Stimulated activated naive CD8-positive, alpha-beta T cell treated with anti-CD3 and anti-CD28 coated beads, Interleukin-15, amount 100 ng/mL, for 72 hours (primary cell): Measurements from ENCODE around the gene TYROBP.

Experiments
- ATAC-seq: fragments of 150-1000 bp; cut with Tn5 transposase; 2 replicates; pipeline ENCODE4 v1.10.0; 2021; ENCODE audit warnings: mild to moderate bottlenecking, moderate library complexity
- DNase-seq, 2 donors: peaks; one replicate each; pipeline ENCODE4 v3.0.0; 2021 to 2022
- H3K27ac Mint-ChIP-seq, 2 donors: one replicate each; pipeline ENCODE4 v1.8.0; 2022; ENCODE audit warnings: mild to moderate bottlenecking in 2 of 2, mixed read lengths in 2 of 2, moderate library complexity in 2 of 2
- H3K27me3 Mint-ChIP-seq: one replicate; pipeline ENCODE4 v1.8.0; 2022; ENCODE audit warnings: mixed read lengths
- H3K4me1 Mint-ChIP-seq: one replicate; pipeline ENCODE4 v1.8.0; 2022; ENCODE audit warnings: mild to moderate bottlenecking, mixed read lengths
- H3K4me3 Mint-ChIP-seq, 2 donors: one replicate each; pipeline ENCODE4 v1.8.0; 2022; ENCODE audit warnings: mild to moderate bottlenecking in 2 of 2, mixed read lengths in 2 of 2, moderate library complexity in 1 of 2
- H3K9me3 Mint-ChIP-seq, 2 donors: one replicate each; pipeline ENCODE4 v1.8.0; 2022; ENCODE audit warnings: mixed read lengths in 2 of 2

The TYROBP gene

DNA sequence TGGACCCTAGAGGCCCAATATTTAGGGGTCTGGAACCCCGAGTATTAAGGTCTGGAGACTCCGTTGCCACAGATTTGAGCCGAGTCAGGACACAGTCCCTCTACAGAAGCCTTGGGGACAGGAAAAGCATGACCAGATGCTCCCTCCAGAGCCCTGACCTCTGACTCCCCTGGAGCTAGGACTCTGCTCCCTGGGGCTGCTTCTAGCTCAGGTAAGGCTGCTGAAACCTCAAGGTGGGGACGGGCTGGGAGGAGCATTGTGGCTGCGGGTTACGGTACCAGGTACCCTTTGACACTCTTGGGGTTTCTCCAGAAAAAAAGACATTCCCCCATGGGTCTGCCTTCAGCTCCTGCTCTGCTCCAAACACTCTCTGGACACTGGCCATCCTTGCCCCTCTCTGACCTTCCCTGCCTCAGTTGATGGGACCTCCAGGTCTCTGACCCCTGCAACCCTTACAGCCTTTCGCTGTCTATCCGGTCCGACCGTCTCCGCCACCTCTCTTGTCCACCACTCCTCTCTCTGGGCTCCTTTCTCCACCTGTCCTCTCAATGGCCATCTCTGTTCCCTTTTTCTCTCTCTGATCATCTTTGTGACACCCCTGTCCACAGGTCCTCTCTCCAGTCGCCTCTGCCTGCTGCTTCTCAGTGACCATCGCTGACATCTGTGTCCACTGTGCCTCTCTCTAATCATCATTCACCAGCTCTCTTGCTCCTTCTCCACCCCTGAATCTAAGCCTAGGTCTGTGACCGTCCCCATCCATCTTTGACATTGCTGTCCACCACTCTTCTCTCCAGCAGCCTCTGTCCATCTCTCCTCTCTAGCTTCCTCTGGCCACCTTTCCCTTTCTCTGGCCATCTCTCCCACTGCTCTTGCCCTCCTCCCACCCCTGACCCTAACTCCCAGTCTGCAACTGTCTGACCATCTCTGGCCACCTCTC is 29.5 kb upstream of the TYROBP start:
- no peaks in the 10 kb centered on the region for H3K27me3 Mint-ChIP-seq
- peaks cover 29% of the 10 kb centered on the region for H3K4me1 Mint-ChIP-seq
- H3K27ac Mint-ChIP-seq: peak overlapping the region in 1 of 2 donors; percentile 40
- H3K4me3 Mint-ChIP-seq: peak overlapping the region; percentile 69 to 78
- H3K9me3 Mint-ChIP-seq: no peaks in the 10 kb centered on the region
- no peak for DNase-seq
- no peak for ATAC-seq

DNA sequence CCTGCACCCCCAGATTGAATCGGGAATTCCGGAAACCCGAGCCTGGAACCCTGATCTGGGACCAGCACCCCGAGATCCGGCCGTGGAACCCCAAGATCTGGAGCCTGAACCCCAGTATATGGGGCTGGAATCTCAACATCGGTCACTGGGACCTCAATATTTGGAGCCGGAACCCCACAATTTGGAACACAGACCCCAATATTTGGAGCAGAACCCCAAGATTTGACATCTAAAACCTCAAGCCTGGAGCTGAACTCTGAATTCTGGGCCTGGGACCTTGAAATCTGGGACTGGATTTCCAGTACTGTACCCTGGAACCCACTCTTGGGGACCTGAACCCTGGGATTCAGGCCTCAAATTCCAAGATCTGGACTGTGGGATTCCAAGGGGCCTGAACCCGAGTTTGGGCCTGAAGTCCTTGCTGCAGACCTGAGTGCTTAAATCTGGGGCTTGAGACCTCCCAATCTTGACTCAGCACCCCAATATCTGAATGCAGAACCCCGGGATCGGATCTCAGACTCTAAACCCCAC is 28.7 kb upstream of the TYROBP start:
- H3K4me3 Mint-ChIP-seq: peak overlapping the region; percentile 69 to 78
- no peaks in the 10 kb centered on the region for H3K9me3 Mint-ChIP-seq
- H3K27me3 Mint-ChIP-seq: no peaks in the 10 kb centered on the region
- H3K27ac Mint-ChIP-seq: no peak overlapping the region
- DNase-seq: no peak
- peaks cover 33% of the 10 kb centered on the region for H3K4me1 Mint-ChIP-seq
- ATAC-seq: no peak

DNA sequence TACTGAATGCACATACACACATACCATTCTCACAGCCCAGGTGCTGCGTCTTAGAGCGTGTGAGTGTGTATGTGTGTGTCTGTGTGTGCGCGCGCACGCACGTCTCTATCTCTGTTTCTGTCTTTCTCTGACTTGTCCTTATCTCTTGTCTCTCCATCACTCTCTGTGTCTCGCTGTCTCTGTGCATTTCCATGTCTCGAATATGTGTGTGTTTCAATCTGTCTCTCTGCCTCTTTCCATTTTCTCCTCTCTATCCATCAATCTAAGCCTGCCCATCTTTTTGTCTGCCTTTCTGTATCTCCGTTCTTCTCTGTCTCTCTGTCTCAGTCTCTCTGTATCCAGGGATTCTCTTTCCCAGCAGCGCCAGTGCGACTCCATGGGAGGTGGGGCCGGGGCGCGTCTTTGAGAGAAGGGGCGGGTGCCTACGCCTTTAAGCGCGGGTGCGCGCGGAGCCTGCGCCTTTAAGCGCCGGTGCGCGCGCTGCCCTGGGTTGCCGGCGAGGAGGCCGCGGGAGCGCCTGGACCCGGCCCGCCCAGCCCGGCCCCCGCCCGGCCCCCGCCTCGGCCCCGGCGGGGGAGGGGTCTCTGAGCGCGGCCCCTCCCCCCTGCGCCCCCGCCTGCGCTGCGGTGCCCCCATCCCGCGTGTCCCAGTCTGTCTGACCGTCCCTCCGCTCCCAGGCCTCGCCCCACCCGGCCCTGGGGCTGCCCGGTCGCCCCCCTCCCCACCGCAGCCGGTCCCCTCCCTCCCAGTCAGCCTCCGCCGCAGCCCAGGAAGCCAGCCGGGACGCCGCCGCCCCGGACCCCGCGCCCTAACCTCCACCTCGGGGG is 28.0 kb upstream of the TYROBP start, which contains the start of gene LRFN3:
LRFN3 (plus strand) TSS at position 464 of the 827 bp plus-strand sequence. CDS start 3,052 bp downstream, outside the sequence.
- Mint-ChIP-seq H3K27me3 (no peaks in the 10 kb centered on the region), H3K4me1 (peaks cover 37% of the 10 kb centered on the region), H3K9me3 (no peaks in the 10 kb centered on the region), H3K27ac (peak within 1 kb of the TSS; percentile 51 to 88), H3K4me3 (peak within 1 kb of the TSS; percentile 91 to 93)
- ATAC-seq: peak; percentile 34
- DNase-seq: peak; percentile 41 to 54

DNA sequence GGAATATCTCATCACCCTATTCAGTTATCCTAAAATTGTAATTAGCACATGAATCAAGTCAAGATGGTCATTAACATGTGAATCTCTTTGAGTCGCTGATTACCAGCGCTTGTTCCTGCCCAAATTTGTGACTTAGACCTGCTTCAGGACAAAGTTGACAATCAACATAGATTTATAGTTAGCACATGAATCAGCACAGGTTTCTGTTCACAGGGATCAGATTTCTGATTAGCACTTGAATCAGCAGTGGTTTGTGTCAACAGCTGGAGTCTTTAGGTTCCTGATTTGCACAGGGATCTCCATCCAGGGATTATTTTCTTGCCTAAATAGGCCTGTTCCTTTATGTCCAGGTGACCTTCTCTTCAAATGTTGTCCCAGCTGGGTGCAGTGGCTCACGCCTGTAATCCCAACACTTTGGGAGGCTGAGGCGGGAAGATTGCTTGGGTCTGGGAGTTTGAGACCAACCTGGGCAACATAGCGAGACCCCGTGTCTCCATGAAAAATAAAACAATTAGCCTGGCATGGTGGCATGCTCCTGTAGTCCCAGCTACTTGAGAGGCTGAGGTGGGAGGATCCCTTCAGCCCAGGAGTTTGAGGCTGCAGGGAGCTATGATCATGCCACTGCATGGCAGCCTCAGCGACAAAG is 24.3 kb upstream of the TYROBP start:
- ATAC-seq (no peak), DNase-seq (no peak)
- Mint-ChIP-seq H3K4me3 (peak overlapping the region; percentile 69 to 72), H3K27ac (no peak overlapping the region), H3K9me3 (no peaks in the 10 kb centered on the region), H3K27me3 (no peaks in the 10 kb centered on the region), H3K4me1 (peaks cover 36% of the 10 kb centered on the region)

DNA sequence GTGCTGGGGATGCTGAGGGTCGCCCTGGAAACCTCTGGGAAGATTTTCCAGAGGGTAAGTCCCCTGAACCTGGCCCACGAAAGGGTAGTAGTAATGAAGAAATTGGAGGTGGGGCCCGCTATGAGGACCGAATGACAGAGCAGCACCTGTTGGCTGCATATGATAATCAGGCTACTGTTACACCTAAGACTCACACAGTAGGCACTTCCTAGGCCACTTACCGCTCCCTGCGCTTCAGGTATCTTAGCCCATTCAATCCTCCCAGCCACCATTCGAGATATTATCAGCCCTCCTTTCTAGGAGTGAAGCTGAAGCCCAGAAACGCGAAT is 23.7 kb upstream of the TYROBP start:
- ATAC-seq (peak; percentile 23), DNase-seq (no peak)
- Mint-ChIP-seq H3K4me3 (peak overlapping the region; percentile 69 to 72), H3K27ac (no peak overlapping the region), H3K9me3 (peaks cover 0 to 1% of the 10 kb centered on the region in 2 donors), H3K27me3 (no peaks in the 10 kb centered on the region), H3K4me1 (peaks cover 32% of the 10 kb centered on the region)

DNA sequence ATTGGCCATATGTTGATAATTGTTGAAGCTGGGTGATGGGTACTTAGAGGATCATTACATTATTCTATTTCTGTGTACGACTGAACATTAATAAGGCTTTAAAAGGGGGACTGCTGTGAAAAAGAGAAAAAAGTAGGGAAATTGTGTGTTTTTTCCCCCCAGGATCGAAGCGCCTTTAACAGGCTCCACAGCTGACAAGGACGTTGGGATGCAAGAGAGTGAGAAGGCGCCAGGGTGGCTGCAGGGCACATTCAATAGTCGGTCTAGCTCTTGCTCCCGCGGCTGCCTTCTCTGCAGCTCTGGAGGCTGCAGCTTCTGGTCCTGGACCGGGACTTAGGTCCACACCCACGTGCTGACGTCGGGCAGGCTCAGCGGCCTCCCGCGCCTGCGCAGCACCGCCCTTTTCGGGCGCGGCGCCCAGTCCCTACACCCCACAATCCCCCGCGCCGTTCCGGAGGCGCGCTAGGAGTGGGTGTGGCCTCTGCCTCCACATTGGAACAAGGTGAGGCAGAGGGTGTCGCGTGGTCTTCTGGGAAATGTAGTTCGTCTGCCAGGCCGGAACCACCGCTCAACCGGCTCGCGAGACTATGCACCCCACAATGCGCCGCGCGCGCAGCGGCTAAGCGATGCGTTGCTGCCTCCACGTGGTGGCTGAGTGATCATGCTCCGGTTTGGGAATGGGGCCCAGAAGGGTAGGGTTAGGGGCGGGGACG is 23.2 kb upstream of the TYROBP start:
- Mint-ChIP-seq H3K27ac (peak overlapping the region; percentile 0 to 23), H3K4me3 (peak overlapping the region; percentile 69 to 72), H3K27me3 (no peaks in the 10 kb centered on the region), H3K4me1 (peaks cover 32% of the 10 kb centered on the region), H3K9me3 (peaks cover under 1 to 6% of the 10 kb centered on the region in 2 donors)
- ATAC-seq: peak; percentile 98
- peak; percentile 99 to 100 for DNase-seq

DNA sequence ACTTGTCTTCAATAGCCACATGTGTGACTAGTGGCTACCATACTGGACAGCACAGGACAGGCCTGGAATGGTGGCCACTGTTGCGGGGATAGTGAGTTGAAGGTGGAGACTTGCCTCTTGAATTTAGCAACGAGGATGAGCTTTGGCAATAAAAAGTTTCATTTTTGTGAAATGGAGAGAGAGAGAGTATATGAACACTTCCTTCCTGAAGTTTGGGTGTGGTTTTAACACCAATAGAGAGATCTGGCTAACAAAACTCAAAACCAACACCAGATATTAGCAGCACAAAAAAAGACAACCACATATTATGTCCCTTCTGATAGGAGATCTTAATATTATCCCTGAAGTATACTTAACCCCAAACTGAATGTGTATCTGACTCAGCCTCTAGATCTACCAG is 21.8 kb upstream of the TYROBP start:
- Mint-ChIP-seq H3K27ac (peak overlapping the region; percentile 88 to 91), H3K27me3 (no peaks in the 10 kb centered on the region), H3K4me1 (peaks cover 25% of the 10 kb centered on the region), H3K9me3 (peaks cover 14 to 21% of the 10 kb centered on the region in 2 donors), H3K4me3 (peak overlapping the region; percentile 54 to 69)
- ATAC-seq (no peak), DNase-seq (no peak)

DNA sequence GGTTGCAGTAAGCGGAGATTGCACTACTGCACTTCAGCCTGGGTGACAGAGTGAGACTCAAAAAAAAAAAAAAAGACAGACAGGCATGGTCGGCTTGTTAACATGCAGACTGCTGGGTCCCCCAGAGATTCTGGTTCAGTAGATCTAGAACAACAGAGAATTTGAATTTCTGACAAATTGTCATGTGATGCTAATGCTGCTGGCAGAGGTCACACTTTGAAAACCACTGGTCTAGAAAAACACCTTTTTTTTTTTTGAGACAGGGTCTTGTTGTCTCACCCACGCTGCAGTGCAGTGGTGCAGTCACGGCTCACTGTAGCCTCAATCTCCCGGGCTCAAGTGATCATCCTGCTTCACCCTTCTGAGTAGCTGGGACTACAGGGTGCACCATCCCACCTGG is 20.4 kb upstream of the TYROBP start:
- H3K27me3 Mint-ChIP-seq: no peaks in the 10 kb centered on the region
- no peak overlapping the region for H3K4me3 Mint-ChIP-seq
- peaks cover 14 to 22% of the 10 kb centered on the region in 2 donors for H3K9me3 Mint-ChIP-seq
- no peak for DNase-seq
- peaks cover 25% of the 10 kb centered on the region for H3K4me1 Mint-ChIP-seq
- ATAC-seq: no peak
- H3K27ac Mint-ChIP-seq: no peak overlapping the region

GRCh38 chr19:35925501-35925900 is 17.4 kb upstream of the TYROBP start:
- Mint-ChIP-seq H3K27me3 (no peaks in the 10 kb centered on the region), H3K9me3 (peaks cover 14 to 22% of the 10 kb centered on the region in 2 donors), H3K27ac (no peak overlapping the region), H3K4me1 (peaks cover 11% of the 10 kb centered on the region), H3K4me3 (no peak overlapping the region)
- ATAC-seq (no peak), DNase-seq (no peak)

GRCh38 chr19:35921012-35921411 is 12.9 kb upstream of the TYROBP start:
- no peaks in the 10 kb centered on the region for H3K4me1 Mint-ChIP-seq
- H3K4me3 Mint-ChIP-seq: no peak overlapping the region
- H3K9me3 Mint-ChIP-seq: peaks cover 11 to 13% of the 10 kb centered on the region in 2 donors
- H3K27me3 Mint-ChIP-seq: no peaks in the 10 kb centered on the region
- H3K27ac Mint-ChIP-seq: no peak overlapping the region
- DNase-seq (no peak), ATAC-seq (no peak)

- ATAC-seq: no peak
- Mint-ChIP-seq H3K9me3 (no peaks in the 10 kb centered on the region), H3K4me3 (no peak overlapping the region), H3K27ac (no peak overlapping the region), H3K4me1 (peaks cover 6% of the 10 kb centered on the region), H3K27me3 (no peaks in the 10 kb centered on the region)
- no peak for DNase-seq
Measured at GRCh38 chr19:35919306-35919705, 11.2 kb upstream of the TYROBP start.

- H3K9me3 Mint-ChIP-seq: no peaks in the 10 kb centered on the region
- no peaks in the 10 kb centered on the region for H3K27me3 Mint-ChIP-seq
- DNase-seq: no peak
- ATAC-seq: no peak
- peaks cover 31% of the 10 kb centered on the region for H3K4me1 Mint-ChIP-seq
- no peak overlapping the region for H3K27ac Mint-ChIP-seq
- no peak overlapping the region for H3K4me3 Mint-ChIP-seq
Measured at GRCh38 chr19:35915443-35915842, 7.3 kb upstream of the TYROBP start.

DNA sequence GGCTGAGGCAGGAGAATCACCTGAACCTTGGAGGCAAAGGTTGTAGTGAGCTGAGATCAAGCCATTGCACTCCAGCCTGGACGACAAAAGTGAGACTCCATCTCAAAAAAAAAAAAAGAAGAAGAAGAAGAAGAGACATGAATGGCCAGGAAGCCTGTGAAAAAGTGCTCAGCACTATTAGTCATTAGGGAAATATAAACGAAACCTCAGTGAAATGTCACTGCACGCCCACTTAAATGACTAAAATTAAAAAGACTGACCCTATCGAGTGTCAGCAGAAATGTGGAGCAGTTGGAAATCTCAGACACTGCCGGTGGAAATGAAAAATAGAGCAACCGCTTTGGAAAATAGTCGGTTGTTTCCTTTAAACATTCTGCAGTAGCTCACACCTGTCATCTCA is 5.5 kb upstream of the TYROBP start:
- peak overlapping the region in 1 of 2 donors; percentile 54 for H3K27ac Mint-ChIP-seq
- no peaks in the 10 kb centered on the region for H3K27me3 Mint-ChIP-seq
- DNase-seq: no peak
- H3K4me3 Mint-ChIP-seq: peak overlapping the region in 1 of 2 donors; percentile 10
- no peaks in the 10 kb centered on the region for H3K9me3 Mint-ChIP-seq
- ATAC-seq: no peak
- peaks cover 46% of the 10 kb centered on the region for H3K4me1 Mint-ChIP-seq

GRCh38 chr19:35911790-35912189 is 3.7 kb upstream of the TYROBP start:
- no peaks in the 10 kb centered on the region for H3K27me3 Mint-ChIP-seq
- DNase-seq (no peak), ATAC-seq (no peak)
- no peak overlapping the region for H3K4me3 Mint-ChIP-seq
- H3K27ac Mint-ChIP-seq: no peak overlapping the region
- no peaks in the 10 kb centered on the region for H3K9me3 Mint-ChIP-seq
- H3K4me1 Mint-ChIP-seq: peaks cover 63% of the 10 kb centered on the region

GRCh38 chr19:35911173-35911572 is 3.1 kb upstream of the TYROBP start:
- Mint-ChIP-seq H3K4me1 (peaks cover 63% of the 10 kb centered on the region), H3K4me3 (no peak overlapping the region), H3K27me3 (no peaks in the 10 kb centered on the region), H3K27ac (no peak overlapping the region), H3K9me3 (no peaks in the 10 kb centered on the region)
- DNase-seq (no peak), ATAC-seq (no peak)
